SW 1271 (cell line): ENCODE results near the gene PTPRN2.
"Not testable (repeated sequence)": the region's sequence is repeated elsewhere in the genome, so short reads cannot be mapped to it uniquely, and the experiment has no call there.

Experiments used
- DNase-seq, 2 experiments: peaks; one replicate each; lab custom pipeline; 2025; lab: John Stamatoyannopoulos, UW

PTPRN2 gene

GRCh38 chr7:157516911-157517781, 1070.5 kb downstream of the PTPRN2 start:
- DNase-seq, result no peak

GRCh38 chr7:157516311-157516710, 1071.3 kb downstream of the PTPRN2 start:
- DNase-seq, result no peak

- DNase-seq, result no peak
Observed at GRCh38 chr7:157515342-157516041, 1072.1 kb downstream of the PTPRN2 start.

- DNase-seq, result no peak
Observed at GRCh38 chr7:157514746-157515145, 1072.9 kb downstream of the PTPRN2 start.

GRCh38 chr7:157514306-157514705, 1073.3 kb downstream of the PTPRN2 start:
- no peak for DNase-seq

GRCh38 chr7:157513682-157514081, 1073.9 kb downstream of the PTPRN2 start:
- DNase-seq, result no peak

GRCh38 chr7:157513162-157513621, 1074.4 kb downstream of the PTPRN2 start:
- no peak for DNase-seq

- DNase-seq, result no peak
Observed at GRCh38 chr7:157509226-157509625, 1078.4 kb downstream of the PTPRN2 start.

GRCh38 chr7:157508477-157508881, 1079.1 kb downstream of the PTPRN2 start:
- no peak for DNase-seq

- DNase-seq, result no peak
Observed at GRCh38 chr7:157507987-157508386, 1079.6 kb downstream of the PTPRN2 start.

GRCh38 chr7:157506268-157506667, 1081.4 kb downstream of the PTPRN2 start:
- no peak for DNase-seq

GRCh38 chr7:157505646-157506045, 1082.0 kb downstream of the PTPRN2 start:
- DNase-seq, result no peak

GRCh38 chr7:157503229-157503628, 1084.4 kb downstream of the PTPRN2 start:
- no peak for DNase-seq

- DNase-seq, result no peak
Observed at GRCh38 chr7:157502701-157503111, 1084.9 kb downstream of the PTPRN2 start.

- no peak for DNase-seq
Observed at GRCh38 chr7:157501581-157501980, 1086.0 kb downstream of the PTPRN2 start.

GRCh38 chr7:157500989-157501540, 1086.6 kb downstream of the PTPRN2 start:
- not testable (repeated sequence) for DNase-seq

GRCh38 chr7:157500171-157500960, 1087.3 kb downstream of the PTPRN2 start:
- DNase-seq, result no peak

GRCh38 chr7:157499835-157500153, 1087.8 kb downstream of the PTPRN2 start:
- no peak for DNase-seq

GRCh38 chr7:157499121-157499834, 1088.3 kb downstream of the PTPRN2 start:
- DNase-seq, result no peak

- no peak for DNase-seq
Observed at GRCh38 chr7:157498657-157499056, 1089.0 kb downstream of the PTPRN2 start.
